Gastroesophageal sphincter (tissue), 4 donors: Measurements from ENCODE around the gene CLIC4. TPM values are rescaled to one million over a fixed set of nuclear protein-coding genes. Genes with fewer than 3 reads are reported as not detected.
"Not testable (repeated sequence)": the region's sequence is repeated elsewhere in the genome, so short reads cannot be mapped to it uniquely, and the experiment has no call there.

Experiments
- ATAC-seq: fragments of 150-250 bp; one replicate; pipeline ENCODE4 v1.9.1; 2016; ENCODE audit warnings: mild to moderate bottlenecking, moderate library complexity
- H3K27ac ChIP-seq, 4 donors: fragments of 200-600 bp; sonication (generic) in 3 of 4; 1 replicate in 3 of 4; 2 replicates in 1 of 4; pipeline ENCODE4 v1.5.1; 2016 to 2019
- H3K27me3 ChIP-seq: fragments of 200-600 bp; sonication (generic); one replicate; pipeline ENCODE4 v1.5.1; 2019
- H3K36me3 ChIP-seq, 2 donors: fragments of 200-600 bp; sonication (generic); one replicate each; pipeline ENCODE4 v1.5.1; 2019; ENCODE audit warnings: control low read depth in 1 of 2
- H3K4me1 ChIP-seq, 3 donors: fragments of 200-600 bp; sonication (generic); 1 replicate in 2 of 3; 2 replicates in 1 of 3; pipeline ENCODE4 v1.5.1; 2016 to 2019; ENCODE audit warnings: control low read depth in 2 of 3
- H3K4me3 ChIP-seq, 2 donors: fragments of 200-600 bp; sonication (generic); one replicate each; pipeline ENCODE4 v1.5.1; 2019; ENCODE audit warnings: mild to moderate bottlenecking in 1 of 2, moderate library complexity in 1 of 2
- H3K9me3 ChIP-seq, 3 donors: fragments of 200-600 bp; sonication (generic); one replicate each; pipeline ENCODE4 v1.5.1; 2017 to 2019; ENCODE audit warnings: control low read depth in 2 of 3
- EP300 ChIP-seq: sonication (generic); formaldehyde crosslinking; IDR thresholded peaks from one replicate; pipeline ENCODE4 v1.6.1; 2017; ENCODE audit warnings: antibody characterized with exemption, mild to moderate bottlenecking
- POLR2A ChIP-seq, 2 donors: fragments of 450-650 bp; IDR thresholded peaks; one replicate each; pipeline ENCODE4 v1.6.1; 2017; ENCODE audit warnings: antibody characterized with exemption in 2 of 2, mild to moderate bottlenecking in 2 of 2, moderate library complexity in 1 of 2
- POLR2AphosphoS5 ChIP-seq: sonication (generic); formaldehyde crosslinking; IDR thresholded peaks from one replicate; pipeline ENCODE4 v1.6.1; 2017; ENCODE audit warnings: antibody characterized with exemption
- WGBS, 2 donors: methylation state at CpG; one replicate each; pipeline ENCODE4 v1.1.5; 2018; ENCODE audit warnings: low coverage in 1 of 2; 5-methylcytosine and 5-hydroxymethylcytosine counted together
- total RNA-seq, 4 donors: library from RNA; depleted of rRNA; stranded (reverse); fragments of >200 nt; gene quantifications; one replicate each; pipeline ENCODE4 v1.1.0, GENCODE V29; 2016
- TF ChIP-seq, protein P1 (sequence below), 4 experiments: fragments of 200-600 bp in 2 of 4; fragments of 450-650 bp in 2 of 4; sonication (generic) in 1 of 4; IDR thresholded peaks; one replicate each; pipeline ENCODE4 v1.5.1; 2017 to 2019; ENCODE audit warnings: antibody characterized with exemption in 4 of 4, mild to moderate bottlenecking in 2 of 4, moderate library complexity in 2 of 4

The CLIC4 gene
- total RNA-seq, 4 donors from 2014 or later: 553 to 721 (median 692) TPM

DNA sequence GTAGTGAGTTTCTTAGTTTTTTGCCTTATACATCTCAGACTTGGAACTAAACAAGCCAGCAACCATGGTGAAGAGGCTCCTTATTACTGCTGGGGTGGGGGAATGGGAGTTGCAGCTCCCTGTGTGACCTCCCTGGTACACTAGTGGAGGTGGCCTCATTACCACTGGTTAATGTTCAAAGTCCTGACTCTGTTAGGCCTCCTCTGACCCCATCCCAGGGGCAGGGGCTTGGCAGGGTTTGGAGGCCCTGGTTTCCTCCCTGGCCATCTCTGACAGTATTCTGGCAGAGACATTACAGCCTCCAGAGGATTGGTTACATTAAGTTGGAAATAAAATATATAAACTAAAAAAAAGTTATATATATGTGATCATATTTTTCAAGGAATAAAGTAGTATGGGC is 45.2 kb downstream of the CLIC4 start:
- ATAC-seq: no peak
- Histone ChIP-seq H3K27me3 (no peaks in the 10 kb centered on the region), H3K9me3 (no peaks in the 10 kb centered on the region), H3K36me3 (no peaks in the 10 kb centered on the region), H3K4me3 (no peak overlapping the region), H3K4me1 (peaks cover 10 to 82% (median 10%) of the 10 kb centered on the region in 3 donors), H3K27ac (peak overlapping the region in 2 of 4 donors; percentile 11 to 53)
- TF ChIP-seq POLR2A (IDR thresholded peaks at IDR 0.05): no peak

DNA sequence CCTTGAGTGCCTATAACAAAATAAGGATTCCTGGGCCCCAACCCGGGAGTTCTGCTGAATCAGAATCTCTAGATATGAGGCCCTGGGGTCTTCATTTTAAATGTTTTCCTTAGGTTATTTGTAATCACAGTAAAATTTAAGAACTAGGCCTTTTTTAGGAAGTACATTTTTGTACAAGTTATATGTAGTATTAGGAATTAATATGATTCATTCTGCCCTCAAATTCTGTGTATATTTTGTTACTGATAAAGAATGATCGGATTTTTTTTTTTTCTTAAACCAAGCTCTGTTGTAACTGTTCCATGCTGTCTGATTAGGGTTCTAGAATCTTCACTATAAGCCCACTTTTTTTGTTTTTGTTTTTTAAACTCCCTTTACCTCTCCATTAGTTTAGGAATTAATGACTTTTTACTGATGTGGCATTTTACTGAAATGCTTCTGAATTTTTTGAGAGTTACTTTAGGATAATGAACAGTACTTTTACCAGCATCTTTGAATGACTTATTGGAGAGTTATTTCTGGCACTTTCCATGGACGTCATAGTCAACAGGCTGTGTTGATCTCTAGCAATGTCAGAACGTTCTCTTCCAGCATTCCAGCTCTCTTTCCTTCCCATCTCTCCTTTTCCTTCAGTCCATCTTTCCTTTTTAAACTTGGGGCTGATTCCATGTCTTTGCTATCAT is 48.3 kb downstream of the CLIC4 start:
- Histone ChIP-seq H3K27me3 (no peaks in the 10 kb centered on the region), H3K9me3 (no peaks in the 10 kb centered on the region), H3K4me1 (peaks cover 7 to 88% (median 16%) of the 10 kb centered on the region in 3 donors), H3K4me3 (no peak overlapping the region), H3K36me3 (peaks cover 0 to 8% of the 10 kb centered on the region in 2 donors), H3K27ac (peak overlapping the region; percentile 61 to 78 (median 70))
- peak; percentile 91 for ATAC-seq
- TF ChIP-seq EP300: peak; percentile 72
- TF ChIP-seq POLR2A (IDR thresholded peaks at IDR 0.05): no peak
- peak; percentile 92 for TF ChIP-seq POLR2AphosphoS5
- 41 to 44% methylated on average over 4 of the region's 4 CpGs for WGBS, 2 donors

DNA sequence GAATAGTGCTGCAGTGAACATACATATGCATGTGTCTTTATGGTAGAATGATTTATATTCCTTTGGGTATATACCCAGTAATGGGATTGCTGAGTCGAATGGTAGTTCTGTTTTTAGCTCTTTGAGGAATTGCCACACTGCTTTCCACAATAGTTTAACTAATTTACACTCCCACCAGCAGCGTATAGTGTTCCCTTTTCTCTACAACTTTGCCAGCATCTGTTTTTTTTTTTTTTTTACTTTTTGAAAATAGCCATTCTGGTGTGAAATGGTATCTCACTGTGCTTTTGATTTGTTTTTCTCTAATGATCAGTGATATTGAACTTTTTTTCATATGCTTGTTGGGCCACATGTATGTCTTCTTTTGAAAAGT is 48.9 kb downstream of the CLIC4 start:
- 11 to 20% methylated on average over 1 to 2 of the region's 2 CpGs for WGBS, 2 donors

DNA sequence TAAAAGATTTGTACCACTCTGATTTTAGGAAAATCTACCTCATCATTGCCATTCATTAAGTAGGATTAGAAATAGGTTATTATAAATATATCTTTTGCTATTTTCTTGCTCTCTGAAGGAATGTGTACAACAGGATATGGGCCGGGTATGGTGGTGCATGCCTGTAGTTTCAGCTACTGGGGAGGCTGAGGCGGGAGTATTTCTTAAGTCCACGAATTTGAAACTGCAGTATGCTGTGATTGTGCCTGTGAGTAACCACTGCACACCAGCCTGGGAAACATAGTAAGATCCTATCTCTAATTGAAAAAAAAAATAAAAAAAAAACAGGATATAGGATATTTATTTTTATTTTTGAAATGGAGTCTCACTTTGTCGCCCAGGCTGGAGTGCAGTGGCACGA is 50.0 kb downstream of the CLIC4 start:
- Histone ChIP-seq H3K27me3 (no peaks in the 10 kb centered on the region), H3K4me3 (no peak overlapping the region), H3K9me3 (no peaks in the 10 kb centered on the region), H3K4me1 (peaks cover 7 to 81% (median 16%) of the 10 kb centered on the region in 3 donors), H3K36me3 (peaks cover 0 to 16% of the 10 kb centered on the region in 2 donors), H3K27ac (peak overlapping the region in 3 of 4 donors; percentile 66 to 78 (median 73))
- 90 to 91% methylated on average over 5 of the region's 5 CpGs for WGBS, 2 donors
- ATAC-seq: no peak
- no peak for TF ChIP-seq EP300
- TF ChIP-seq, protein P1, sequence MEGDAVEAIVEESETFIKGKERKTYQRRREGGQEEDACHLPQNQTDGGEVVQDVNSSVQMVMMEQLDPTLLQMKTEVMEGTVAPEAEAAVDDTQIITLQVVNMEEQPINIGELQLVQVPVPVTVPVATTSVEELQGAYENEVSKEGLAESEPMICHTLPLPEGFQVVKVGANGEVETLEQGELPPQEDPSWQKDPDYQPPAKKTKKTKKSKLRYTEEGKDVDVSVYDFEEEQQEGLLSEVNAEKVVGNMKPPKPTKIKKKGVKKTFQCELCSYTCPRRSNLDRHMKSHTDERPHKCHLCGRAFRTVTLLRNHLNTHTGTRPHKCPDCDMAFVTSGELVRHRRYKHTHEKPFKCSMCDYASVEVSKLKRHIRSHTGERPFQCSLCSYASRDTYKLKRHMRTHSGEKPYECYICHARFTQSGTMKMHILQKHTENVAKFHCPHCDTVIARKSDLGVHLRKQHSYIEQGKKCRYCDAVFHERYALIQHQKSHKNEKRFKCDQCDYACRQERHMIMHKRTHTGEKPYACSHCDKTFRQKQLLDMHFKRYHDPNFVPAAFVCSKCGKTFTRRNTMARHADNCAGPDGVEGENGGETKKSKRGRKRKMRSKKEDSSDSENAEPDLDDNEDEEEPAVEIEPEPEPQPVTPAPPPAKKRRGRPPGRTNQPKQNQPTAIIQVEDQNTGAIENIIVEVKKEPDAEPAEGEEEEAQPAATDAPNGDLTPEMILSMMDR (IDR thresholded peaks at IDR 0.05): no peak
- no peak for TF ChIP-seq POLR2AphosphoS5
- TF ChIP-seq POLR2A (IDR thresholded peaks at IDR 0.05): no peak

More for the DNA sequence above, 48.9 kb downstream of the CLIC4 start:
- H3K9me3 ChIP-seq, H3K27me3 ChIP-seq, H3K4me3 ChIP-seq: not testable (repeated sequence)
- H3K36me3 ChIP-seq: peaks cover 0 to 12% of the 10 kb centered on the region in 2 donors
- ATAC-seq: peak; percentile 33
- peak overlapping the region; percentile 61 to 78 (median 70) for H3K27ac ChIP-seq
- peaks cover 7 to 88% (median 16%) of the 10 kb centered on the region in 3 donors for H3K4me1 ChIP-seq

DNA sequence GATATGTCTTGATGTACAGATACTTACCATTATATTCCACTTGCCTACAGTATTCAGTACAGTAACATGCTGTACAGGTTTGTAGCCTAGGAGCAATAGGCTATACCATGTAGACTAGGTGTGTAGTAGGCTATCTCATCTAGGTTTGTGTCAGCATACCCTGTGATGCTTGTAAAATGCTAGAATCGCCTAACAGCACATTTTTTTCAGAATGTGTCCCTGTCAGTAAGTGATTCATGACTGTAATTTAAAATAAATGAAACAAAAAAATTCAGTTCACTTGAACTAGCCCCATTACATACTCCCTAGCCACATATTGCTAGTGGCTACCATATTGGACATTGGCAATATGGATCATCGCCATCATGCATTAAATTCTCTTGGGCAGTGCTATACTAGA is 51.3 kb downstream of the CLIC4 start:
- ATAC-seq: no peak
- Histone ChIP-seq H3K4me3 (no peak overlapping the region), H3K9me3 (no peaks in the 10 kb centered on the region), H3K4me1 (peaks cover 7 to 77% (median 20%) of the 10 kb centered on the region in 3 donors), H3K27ac (peak overlapping the region in 3 of 4 donors; percentile 47 to 78 (median 73)), H3K27me3 (no peaks in the 10 kb centered on the region), H3K36me3 (peaks cover 0 to 16% of the 10 kb centered on the region in 2 donors)
- 61 to 86% methylated on average over 2 of the region's 2 CpGs for WGBS, 2 donors
- TF ChIP-seq EP300 (no peak), POLR2A (IDR thresholded peaks at IDR 0.05) (no peak), POLR2AphosphoS5 (no peak)
- TF ChIP-seq, protein P1 (IDR thresholded peaks at IDR 0.05): no peak

DNA sequence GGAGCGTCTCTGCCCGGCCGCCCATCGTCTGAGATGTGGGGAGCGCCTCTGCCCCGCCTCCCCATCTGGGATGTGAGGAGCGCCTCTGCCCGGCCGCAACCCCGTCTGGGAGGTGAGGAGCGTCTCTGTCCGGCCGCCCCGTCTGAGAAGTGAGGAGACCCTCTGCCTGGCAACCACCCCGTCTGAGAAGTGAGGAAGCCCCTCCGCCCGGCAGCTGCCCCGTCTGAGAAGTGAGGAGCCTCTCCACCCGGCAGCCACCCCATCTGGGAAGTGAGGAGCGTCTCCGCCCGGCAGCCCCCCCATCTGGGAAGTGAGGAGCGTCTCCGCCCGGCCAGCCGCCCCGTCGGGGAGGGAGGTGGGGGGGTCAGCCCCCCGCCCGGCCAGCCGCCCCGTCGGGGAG is 54.0 kb downstream of the CLIC4 start:
- not testable (repeated sequence) for H3K27me3 ChIP-seq, H3K9me3 ChIP-seq, ATAC-seq, H3K4me3 ChIP-seq
- Histone ChIP-seq H3K27ac (peak overlapping the region in 1 of 4 donors; percentile 52), H3K36me3 (peaks cover 0 to 16% of the 10 kb centered on the region in 2 donors), H3K4me1 (peaks cover 10 to 76% (median 22%) of the 10 kb centered on the region in 3 donors)
- no CpG with 5 or more reads among the region's 33 CpGs for WGBS, 2 donors

DNA sequence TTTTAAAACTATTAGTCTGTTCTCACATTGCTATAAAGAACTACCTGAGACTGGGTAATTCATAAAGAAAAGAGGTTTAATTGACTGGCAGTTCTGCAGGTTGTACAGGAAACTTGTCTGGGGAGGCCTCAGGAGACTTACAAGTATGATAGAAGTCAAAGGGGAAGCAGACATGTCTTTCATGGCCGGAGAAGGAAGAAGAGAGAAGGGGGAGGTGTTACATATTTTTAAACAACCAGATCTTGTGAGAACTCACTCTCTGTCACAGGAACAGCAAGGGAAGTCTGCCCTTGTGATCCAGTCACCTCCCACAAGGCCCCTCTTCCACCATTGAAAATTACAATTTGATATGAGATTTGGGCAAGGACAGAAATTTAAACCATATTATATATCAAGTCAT is 55.9 kb downstream of the CLIC4 start:
- Histone ChIP-seq H3K27me3 (no peaks in the 10 kb centered on the region), H3K36me3 (peaks cover 0 to 16% of the 10 kb centered on the region in 2 donors), H3K4me3 (no peak overlapping the region), H3K9me3 (no peaks in the 10 kb centered on the region), H3K4me1 (peaks cover 15 to 68% (median 15%) of the 10 kb centered on the region in 3 donors), H3K27ac (peak overlapping the region in 3 of 4 donors; percentile 12 to 73 (median 50))
- 37 to 50% methylated on average over 1 of the region's 1 CpG for WGBS, 2 donors
- ATAC-seq: no peak
- TF ChIP-seq, protein P1 (IDR thresholded peaks at IDR 0.05): no peak
- no peak for TF ChIP-seq EP300
- TF ChIP-seq POLR2A (IDR thresholded peaks at IDR 0.05): no peak
- no peak for TF ChIP-seq POLR2AphosphoS5
